ENCODE data around the gene PHACTR1.

PHACTR1 gene

DNA sequence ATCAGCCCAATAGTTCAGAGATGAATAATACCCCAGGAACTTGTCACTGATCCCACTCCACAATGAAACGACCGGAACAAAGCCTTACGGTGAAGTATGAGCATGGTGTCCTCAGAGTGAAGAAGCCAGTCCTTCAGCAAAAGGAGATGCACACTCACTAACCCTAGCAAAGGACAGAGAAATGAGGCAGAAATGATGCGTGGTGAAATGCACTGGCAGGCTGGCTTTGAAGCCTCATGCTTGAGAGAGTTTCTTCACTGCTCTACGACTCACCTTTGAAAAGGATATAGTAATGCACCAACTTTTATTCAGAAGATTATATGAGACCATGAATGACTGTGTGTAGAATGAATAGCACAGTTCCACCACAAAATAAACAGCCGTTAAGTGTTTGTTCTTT, 74.8 kb downstream of the PHACTR1 start:
- no peak overlapping the region for H3K4me3 ChIP-seq (ENCODE audit: low read length)
- no peak overlapping the region for H2AFZ ChIP-seq (ENCODE audit: low read depth, low read length)
- no peaks in the 10 kb centered on the region for H3K4me1 ChIP-seq (ENCODE audit: insufficient read depth, low read length)
- no peaks in the 10 kb centered on the region for H3K9me3 ChIP-seq (ENCODE audit: low read length)
- H3K27me3 ChIP-seq (ENCODE audit: insufficient read depth, low read length) = no peaks in the 10 kb centered on the region
- no peaks in the 10 kb centered on the region for H3K36me3 ChIP-seq (ENCODE audit: insufficient read depth, low read length)

DNA sequence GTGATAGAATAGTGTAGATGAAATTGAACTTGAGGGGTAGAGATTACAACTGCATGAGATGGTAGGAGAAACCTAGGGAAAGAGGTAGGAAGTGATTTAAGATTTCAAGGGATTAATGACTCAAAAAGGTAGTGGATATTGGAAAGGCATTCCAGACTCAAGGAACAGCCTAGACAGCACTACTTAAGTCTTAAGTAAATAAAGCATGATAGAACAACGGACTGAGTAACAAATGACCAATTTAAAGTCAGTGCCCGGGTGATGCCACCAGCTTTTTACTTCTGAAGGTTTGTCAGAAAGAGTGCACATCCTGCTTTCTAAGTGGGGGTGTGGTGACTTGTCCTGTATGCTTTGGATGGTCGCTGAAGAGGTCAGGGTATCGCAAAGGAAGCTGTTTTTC, 81.8 kb downstream of the PHACTR1 start:
- no peaks in the 10 kb centered on the region for H3K27me3 ChIP-seq (ENCODE audit: insufficient read depth, low read length)
- no peaks in the 10 kb centered on the region for H3K9me3 ChIP-seq (ENCODE audit: low read length)
- no peak overlapping the region for H2AFZ ChIP-seq (ENCODE audit: low read depth, low read length)
- H3K4me1 ChIP-seq (ENCODE audit: insufficient read depth, low read length) = no peaks in the 10 kb centered on the region
- H3K4me3 ChIP-seq (ENCODE audit: low read length) = no peak overlapping the region
- no peaks in the 10 kb centered on the region for H3K36me3 ChIP-seq (ENCODE audit: insufficient read depth, low read length)

DNA sequence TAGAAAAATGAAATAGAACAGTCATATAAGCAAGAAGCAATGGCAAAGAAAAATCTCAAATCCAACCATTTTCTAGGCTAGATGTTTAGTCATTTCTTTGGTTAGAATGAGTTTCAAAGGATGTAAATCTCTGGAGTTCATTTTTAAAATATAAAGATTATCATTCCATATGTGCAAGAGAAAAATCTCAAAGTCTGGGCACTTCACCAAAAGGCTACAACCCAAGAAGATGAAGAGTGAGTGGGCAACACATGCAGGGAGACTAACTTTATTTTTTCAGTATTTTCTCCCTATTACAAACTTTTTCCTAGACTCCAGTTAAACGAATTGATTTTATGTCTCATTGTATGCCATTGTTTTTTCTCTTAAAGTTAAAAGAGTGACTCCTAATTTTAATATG, 83.6 kb downstream of the PHACTR1 start:
- no peaks in the 10 kb centered on the region for H3K27me3 ChIP-seq (ENCODE audit: insufficient read depth, low read length)
- no peak overlapping the region for H2AFZ ChIP-seq (ENCODE audit: low read depth, low read length)
- H3K4me1 ChIP-seq (ENCODE audit: insufficient read depth, low read length) = no peaks in the 10 kb centered on the region
- H3K4me3 ChIP-seq (ENCODE audit: low read length) = no peak overlapping the region
- H3K36me3 ChIP-seq (ENCODE audit: insufficient read depth, low read length) = no peaks in the 10 kb centered on the region
- no peaks in the 10 kb centered on the region for H3K9me3 ChIP-seq (ENCODE audit: low read length)

DNA sequence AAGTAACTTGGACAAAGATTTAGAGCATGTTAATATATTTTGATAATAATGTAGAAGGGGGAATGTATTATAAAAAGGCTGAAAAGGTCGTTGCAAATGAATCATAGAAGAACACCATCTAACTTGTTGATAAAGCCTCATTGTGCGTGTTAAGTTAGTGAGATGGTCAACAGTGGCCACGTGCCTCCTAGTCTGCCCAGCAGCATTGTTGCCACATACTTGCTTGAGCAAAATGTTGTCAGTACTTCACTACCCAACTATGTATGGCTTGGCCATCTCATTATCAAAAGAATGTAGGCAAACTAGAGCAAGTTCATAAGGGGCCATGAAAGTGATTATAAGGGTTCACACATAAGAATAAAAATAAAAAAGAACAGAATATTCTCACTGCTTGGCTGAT, 84.6 kb downstream of the PHACTR1 start:
- Histone ChIP-seq H2AFZ (ENCODE audit: low read depth, low read length) (no peak overlapping the region), H3K9me3 (ENCODE audit: low read length) (no peaks in the 10 kb centered on the region), H3K36me3 (ENCODE audit: insufficient read depth, low read length) (no peaks in the 10 kb centered on the region), H3K4me1 (ENCODE audit: insufficient read depth, low read length) (no peaks in the 10 kb centered on the region), H3K27me3 (ENCODE audit: insufficient read depth, low read length) (no peaks in the 10 kb centered on the region), H3K4me3 (ENCODE audit: low read length) (no peak overlapping the region)

DNA sequence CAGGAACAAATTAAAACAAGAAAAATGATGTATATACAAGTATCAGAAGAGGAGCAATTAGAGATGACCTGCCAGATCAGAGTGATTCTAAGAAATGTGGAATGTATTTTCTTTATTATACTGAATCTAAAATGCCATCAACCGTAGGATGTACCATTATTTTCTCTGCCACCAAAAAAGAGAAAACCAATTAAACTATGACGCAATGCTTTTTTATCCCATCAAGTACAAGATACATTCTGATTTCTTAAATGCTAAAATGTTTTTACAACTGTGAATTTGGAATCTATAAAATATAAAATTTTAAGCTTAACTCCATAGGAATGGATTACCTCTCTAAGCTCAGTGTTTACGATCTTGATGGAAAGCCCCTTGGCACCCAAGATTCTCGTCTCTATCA, 85.9 kb downstream of the PHACTR1 start:
- no peaks in the 10 kb centered on the region for H3K4me1 ChIP-seq (ENCODE audit: insufficient read depth, low read length)
- H3K9me3 ChIP-seq (ENCODE audit: low read length) = no peaks in the 10 kb centered on the region
- H3K36me3 ChIP-seq (ENCODE audit: insufficient read depth, low read length) = no peaks in the 10 kb centered on the region
- H2AFZ ChIP-seq (ENCODE audit: low read depth, low read length) = no peak overlapping the region
- H3K27me3 ChIP-seq (ENCODE audit: insufficient read depth, low read length) = no peaks in the 10 kb centered on the region
- H3K4me3 ChIP-seq (ENCODE audit: low read length) = no peak overlapping the region

DNA sequence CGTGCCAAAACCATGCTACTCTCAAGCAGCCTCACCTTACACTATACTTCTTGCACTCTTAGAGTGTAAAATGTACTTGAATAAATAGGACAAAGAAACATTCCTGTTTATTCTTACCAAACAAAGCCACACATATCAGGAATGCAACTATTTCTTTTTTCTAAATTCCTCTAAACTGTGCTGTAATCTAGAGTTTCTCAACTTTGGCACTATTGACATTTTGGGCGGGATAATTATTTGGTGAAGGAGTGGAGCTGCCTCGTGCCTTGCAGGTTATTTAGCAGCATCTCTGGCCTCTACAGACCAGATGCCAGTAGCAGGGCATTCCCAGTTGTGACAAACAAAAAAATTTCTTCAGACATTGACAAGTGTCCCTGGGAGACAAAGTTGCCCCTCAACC, 86.9 kb downstream of the PHACTR1 start:
- Histone ChIP-seq H3K9me3 (ENCODE audit: low read length) (no peaks in the 10 kb centered on the region), H3K36me3 (ENCODE audit: insufficient read depth, low read length) (no peaks in the 10 kb centered on the region), H3K4me3 (ENCODE audit: low read length) (no peak overlapping the region), H3K27me3 (ENCODE audit: insufficient read depth, low read length) (no peaks in the 10 kb centered on the region), H3K4me1 (ENCODE audit: insufficient read depth, low read length) (no peaks in the 10 kb centered on the region), H2AFZ (ENCODE audit: low read depth, low read length) (no peak overlapping the region)

DNA sequence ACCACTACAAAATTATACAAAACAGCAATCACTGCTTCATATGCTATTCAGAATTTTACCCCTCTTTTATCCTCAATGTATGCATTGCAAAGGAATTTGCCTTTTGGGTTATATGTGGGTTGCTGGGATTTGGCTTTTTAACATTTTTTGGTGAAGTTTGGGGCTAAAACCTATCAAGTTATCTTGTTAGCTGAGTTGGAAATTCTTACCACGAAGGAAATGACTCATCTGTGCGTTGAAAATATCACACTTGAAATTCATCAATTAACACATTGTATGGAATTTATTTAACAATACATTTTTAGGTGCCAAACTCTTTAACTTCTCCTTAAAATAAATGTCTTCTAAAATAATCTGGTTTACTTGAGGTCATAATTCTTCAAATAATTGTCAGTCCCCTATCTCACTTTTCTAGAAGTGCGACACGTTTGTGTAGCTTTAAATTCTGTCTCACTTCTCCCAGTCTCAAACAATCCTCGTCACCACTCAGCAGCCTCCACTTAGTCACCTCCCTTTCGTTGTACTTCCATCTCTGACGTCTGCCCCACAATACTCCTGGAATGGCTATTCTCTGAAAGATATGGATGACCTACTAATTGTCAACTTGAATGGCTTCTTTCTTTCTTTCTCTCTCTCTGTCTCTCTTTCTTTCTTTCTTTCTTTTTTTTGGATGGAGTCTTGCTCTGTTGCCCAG, 88.5 kb downstream of the PHACTR1 start:
- Histone ChIP-seq H3K36me3 (ENCODE audit: insufficient read depth, low read length) (no peaks in the 10 kb centered on the region), H3K4me3 (ENCODE audit: low read length) (no peak overlapping the region), H3K9me3 (ENCODE audit: low read length) (no peaks in the 10 kb centered on the region), H3K4me1 (ENCODE audit: insufficient read depth, low read length) (no peaks in the 10 kb centered on the region), H3K27me3 (ENCODE audit: insufficient read depth, low read length) (no peaks in the 10 kb centered on the region), H2AFZ (ENCODE audit: low read depth, low read length) (no peak overlapping the region)

DNA sequence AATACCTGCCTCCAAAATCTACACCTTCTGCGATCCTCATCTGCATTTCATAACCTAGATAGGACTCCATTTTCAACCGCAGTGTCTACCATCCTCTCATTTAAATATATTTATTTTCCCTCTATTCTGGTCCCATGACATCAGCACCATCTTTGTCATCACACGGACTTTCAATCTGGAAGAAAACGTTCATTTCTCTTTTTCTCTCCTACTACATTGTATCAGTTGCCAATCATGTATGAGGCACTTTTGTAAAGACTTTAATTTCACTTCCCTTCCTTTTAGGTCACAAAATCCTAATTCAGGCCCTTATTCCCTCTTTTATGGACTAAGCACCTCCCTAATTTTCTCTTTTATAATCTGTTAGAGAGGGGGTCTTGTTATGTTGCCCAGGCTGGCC, 89.6 kb downstream of the PHACTR1 start:
- H3K27me3 ChIP-seq (ENCODE audit: insufficient read depth, low read length) = no peaks in the 10 kb centered on the region
- H3K36me3 ChIP-seq (ENCODE audit: insufficient read depth, low read length) = no peaks in the 10 kb centered on the region
- no peak overlapping the region for H3K4me3 ChIP-seq (ENCODE audit: low read length)
- H3K4me1 ChIP-seq (ENCODE audit: insufficient read depth, low read length) = no peaks in the 10 kb centered on the region
- H3K9me3 ChIP-seq (ENCODE audit: low read length) = no peaks in the 10 kb centered on the region
- no peak overlapping the region for H2AFZ ChIP-seq (ENCODE audit: low read depth, low read length)

DNA sequence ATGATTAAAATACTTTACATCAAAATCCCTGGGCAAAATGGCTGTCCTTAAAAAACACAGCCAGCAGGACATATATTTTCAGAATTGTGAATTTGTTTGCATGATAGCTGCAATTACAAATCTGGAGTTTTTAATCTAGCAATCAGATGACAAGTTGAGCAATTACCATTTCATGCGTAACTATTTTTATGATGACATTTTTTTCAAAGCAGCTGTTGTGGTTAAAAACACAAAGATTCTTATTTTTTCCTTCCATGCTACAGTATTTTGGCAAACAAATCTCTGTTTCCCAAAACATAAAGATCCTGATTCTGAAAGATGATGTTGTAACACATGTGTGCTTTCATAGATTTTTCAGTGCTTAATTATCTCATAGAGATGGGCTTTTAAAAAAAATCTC, 90.2 kb downstream of the PHACTR1 start:
- no peak overlapping the region for H2AFZ ChIP-seq (ENCODE audit: low read depth, low read length)
- H3K4me3 ChIP-seq (ENCODE audit: low read length) = no peak overlapping the region
- H3K9me3 ChIP-seq (ENCODE audit: low read length) = no peaks in the 10 kb centered on the region

DNA sequence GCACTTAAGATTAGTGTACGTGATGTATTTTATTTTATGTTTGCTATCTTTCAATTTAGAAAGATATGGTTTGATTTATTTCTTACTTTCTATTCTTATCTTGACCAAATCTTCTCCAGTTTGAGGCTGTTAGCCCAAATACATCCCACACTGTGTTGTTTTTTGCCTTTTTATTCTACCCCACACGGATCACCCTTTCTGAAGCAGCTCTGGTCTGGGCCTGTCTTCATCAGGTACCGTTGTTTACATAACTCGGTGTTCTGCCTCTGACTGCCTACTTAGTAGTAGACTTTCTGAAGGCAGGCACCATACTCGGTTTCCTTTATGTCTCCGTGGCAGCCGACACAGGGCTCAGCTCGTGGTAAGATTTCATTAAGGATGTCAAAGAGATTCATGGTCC, 95.0 kb downstream of the PHACTR1 start:
- no peaks in the 10 kb centered on the region for H3K36me3 ChIP-seq (ENCODE audit: insufficient read depth, low read length)
- no peak overlapping the region for H3K4me3 ChIP-seq (ENCODE audit: low read length)
- H3K4me1 ChIP-seq (ENCODE audit: insufficient read depth, low read length) = no peaks in the 10 kb centered on the region
- no peaks in the 10 kb centered on the region for H3K27me3 ChIP-seq (ENCODE audit: insufficient read depth, low read length)
- no peaks in the 10 kb centered on the region for H3K9me3 ChIP-seq (ENCODE audit: low read length)
- H2AFZ ChIP-seq (ENCODE audit: low read depth, low read length) = no peak overlapping the region

More for the DNA sequence above, 90.2 kb downstream of the PHACTR1 start:
- Histone ChIP-seq H3K36me3 (ENCODE audit: insufficient read depth, low read length) (no peaks in the 10 kb centered on the region), H3K4me1 (ENCODE audit: insufficient read depth, low read length) (no peaks in the 10 kb centered on the region), H3K27me3 (ENCODE audit: insufficient read depth, low read length) (no peaks in the 10 kb centered on the region)

DNA sequence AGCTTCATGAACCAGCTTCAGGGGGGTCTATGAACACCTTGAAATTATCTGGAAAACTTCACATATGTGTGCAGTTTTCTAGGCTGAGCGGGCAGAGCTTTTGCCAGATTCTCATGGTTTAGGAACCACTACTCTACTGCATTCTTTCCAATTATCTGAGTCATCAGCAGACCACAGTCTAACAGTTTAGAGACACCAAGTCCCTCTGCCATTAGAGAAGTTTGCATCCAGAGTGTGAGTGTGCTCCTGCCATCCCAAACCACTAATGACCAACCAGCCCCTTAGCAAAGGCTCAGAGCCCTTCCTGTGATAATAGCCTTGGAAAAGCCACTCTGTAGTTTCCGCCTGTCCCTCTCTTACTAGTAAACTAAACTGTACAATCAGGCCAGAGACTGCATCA, 96.8 kb downstream of the PHACTR1 start:
- no peak overlapping the region for H2AFZ ChIP-seq (ENCODE audit: low read depth, low read length)
- H3K4me3 ChIP-seq (ENCODE audit: low read length) = no peak overlapping the region
- no peaks in the 10 kb centered on the region for H3K9me3 ChIP-seq (ENCODE audit: low read length)
- H3K4me1 ChIP-seq (ENCODE audit: insufficient read depth, low read length) = no peaks in the 10 kb centered on the region
- no peaks in the 10 kb centered on the region for H3K27me3 ChIP-seq (ENCODE audit: insufficient read depth, low read length)
- H3K36me3 ChIP-seq (ENCODE audit: insufficient read depth, low read length) = no peaks in the 10 kb centered on the region

DNA sequence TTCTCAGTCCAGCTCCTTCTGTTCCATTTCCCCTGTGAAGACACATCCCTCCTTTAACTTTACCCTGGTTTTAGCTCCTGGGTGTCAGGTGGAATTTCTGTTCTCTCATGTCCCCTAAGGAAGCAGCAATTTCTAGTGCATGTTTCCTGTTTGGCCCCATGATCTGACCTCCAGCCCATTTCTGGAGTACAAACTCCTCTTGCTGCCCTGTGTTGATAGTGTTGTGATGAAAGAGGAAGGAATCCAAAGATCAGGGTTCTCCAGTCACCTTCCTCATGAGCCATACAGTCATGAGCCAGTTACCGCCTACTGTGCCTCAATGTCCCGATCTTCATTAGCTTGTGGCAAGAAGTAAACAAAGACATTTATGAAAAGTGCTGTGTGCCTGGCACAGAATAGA, 97.4 kb downstream of the PHACTR1 start:
- Histone ChIP-seq H3K4me1 (ENCODE audit: insufficient read depth, low read length) (no peaks in the 10 kb centered on the region), H3K4me3 (ENCODE audit: low read length) (no peak overlapping the region), H3K9me3 (ENCODE audit: low read length) (no peaks in the 10 kb centered on the region), H3K27me3 (ENCODE audit: insufficient read depth, low read length) (no peaks in the 10 kb centered on the region), H2AFZ (ENCODE audit: low read depth, low read length) (no peak overlapping the region), H3K36me3 (ENCODE audit: insufficient read depth, low read length) (no peaks in the 10 kb centered on the region)

DNA sequence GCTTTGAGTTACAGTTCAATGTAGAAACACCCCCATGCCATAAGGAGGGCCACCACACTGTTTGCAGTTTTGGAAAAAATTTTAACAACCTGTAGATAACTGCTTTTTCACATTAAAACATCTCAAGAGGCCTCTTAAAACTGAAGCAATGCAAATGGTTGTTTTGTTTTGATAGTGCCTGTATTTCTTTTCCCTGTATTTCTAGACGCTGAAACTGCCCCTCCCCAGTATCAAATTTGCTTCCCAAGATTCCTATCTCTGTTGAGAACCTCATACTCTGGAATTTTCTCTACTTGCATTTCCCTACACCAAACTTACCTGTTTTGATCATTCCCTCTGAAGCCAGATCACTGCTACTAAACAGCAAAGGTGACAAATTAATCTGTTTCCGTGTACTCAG, 98.5 kb downstream of the PHACTR1 start:
- Histone ChIP-seq H3K4me1 (ENCODE audit: insufficient read depth, low read length) (no peaks in the 10 kb centered on the region), H3K9me3 (ENCODE audit: low read length) (no peaks in the 10 kb centered on the region), H3K36me3 (ENCODE audit: insufficient read depth, low read length) (no peaks in the 10 kb centered on the region), H3K27me3 (ENCODE audit: insufficient read depth, low read length) (no peaks in the 10 kb centered on the region), H2AFZ (ENCODE audit: low read depth, low read length) (no peak overlapping the region), H3K4me3 (ENCODE audit: low read length) (no peak overlapping the region)

DNA sequence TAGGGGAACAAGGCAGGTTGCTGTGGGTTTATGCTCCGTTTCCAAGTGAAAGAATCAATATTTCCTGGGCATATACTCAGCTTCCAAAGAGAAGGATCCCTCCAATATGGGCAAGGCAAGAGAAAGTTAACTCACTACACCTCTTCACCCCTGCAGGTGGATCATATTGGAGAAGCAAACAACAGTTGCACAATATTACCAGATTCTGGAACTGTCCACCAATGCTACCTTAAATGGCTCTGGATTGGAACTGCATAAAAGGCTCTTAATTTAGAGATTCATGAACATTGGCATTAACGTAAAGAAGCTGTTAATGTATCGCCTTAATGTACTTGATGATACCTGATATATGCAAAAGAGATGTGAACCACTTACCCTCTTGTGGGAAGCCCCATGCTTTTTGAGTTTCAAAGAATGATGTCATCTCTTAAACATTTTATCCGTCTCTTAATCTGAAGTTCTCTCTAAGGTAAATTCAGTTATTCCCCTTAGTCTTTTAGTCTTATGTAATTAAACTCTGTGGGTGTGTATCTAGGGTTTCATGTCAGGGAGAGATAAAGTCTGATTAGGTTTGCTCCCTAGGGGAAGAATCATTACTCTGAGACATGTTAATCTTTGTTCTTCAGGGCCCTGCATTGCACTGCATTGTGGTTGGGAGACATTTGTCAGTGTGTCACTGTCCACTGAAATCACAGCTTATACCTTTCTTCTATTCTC, 99.5 kb downstream of the PHACTR1 start:
- H3K36me3 ChIP-seq (ENCODE audit: insufficient read depth, low read length) = no peaks in the 10 kb centered on the region
- no peak overlapping the region for H2AFZ ChIP-seq (ENCODE audit: low read depth, low read length)
- H3K4me1 ChIP-seq (ENCODE audit: insufficient read depth, low read length) = no peaks in the 10 kb centered on the region
- H3K27me3 ChIP-seq (ENCODE audit: insufficient read depth, low read length) = no peaks in the 10 kb centered on the region
- H3K4me3 ChIP-seq (ENCODE audit: low read length) = no peak overlapping the region
- no peaks in the 10 kb centered on the region for H3K9me3 ChIP-seq (ENCODE audit: low read length)

All from neuron (in vitro differentiated cells).